ENCODE results near the gene HOXA10.

DNA sequence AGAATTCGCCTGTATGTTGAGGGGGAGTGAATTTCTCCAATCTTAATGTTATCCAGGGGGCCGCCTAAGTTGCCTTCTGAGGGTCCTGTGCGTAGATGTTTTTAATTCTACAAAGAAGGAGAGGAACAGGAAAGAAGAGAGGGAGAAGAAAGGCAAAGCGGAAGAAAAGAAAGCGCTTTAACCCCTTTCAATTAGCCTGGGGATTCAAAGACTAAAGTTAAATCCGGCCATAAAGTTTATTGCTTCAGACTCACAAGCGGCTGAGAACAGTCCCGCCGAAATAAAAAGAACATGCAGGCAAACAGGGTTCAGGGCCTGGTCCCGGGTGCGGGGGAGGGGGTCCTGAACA is 35.2 kb downstream of the HOXA10 start:
- TF ChIP-seq, protein P1, sequence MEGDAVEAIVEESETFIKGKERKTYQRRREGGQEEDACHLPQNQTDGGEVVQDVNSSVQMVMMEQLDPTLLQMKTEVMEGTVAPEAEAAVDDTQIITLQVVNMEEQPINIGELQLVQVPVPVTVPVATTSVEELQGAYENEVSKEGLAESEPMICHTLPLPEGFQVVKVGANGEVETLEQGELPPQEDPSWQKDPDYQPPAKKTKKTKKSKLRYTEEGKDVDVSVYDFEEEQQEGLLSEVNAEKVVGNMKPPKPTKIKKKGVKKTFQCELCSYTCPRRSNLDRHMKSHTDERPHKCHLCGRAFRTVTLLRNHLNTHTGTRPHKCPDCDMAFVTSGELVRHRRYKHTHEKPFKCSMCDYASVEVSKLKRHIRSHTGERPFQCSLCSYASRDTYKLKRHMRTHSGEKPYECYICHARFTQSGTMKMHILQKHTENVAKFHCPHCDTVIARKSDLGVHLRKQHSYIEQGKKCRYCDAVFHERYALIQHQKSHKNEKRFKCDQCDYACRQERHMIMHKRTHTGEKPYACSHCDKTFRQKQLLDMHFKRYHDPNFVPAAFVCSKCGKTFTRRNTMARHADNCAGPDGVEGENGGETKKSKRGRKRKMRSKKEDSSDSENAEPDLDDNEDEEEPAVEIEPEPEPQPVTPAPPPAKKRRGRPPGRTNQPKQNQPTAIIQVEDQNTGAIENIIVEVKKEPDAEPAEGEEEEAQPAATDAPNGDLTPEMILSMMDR (IDR thresholded peaks at IDR 0.05) = no peak
- TF ChIP-seq POLR2A (IDR thresholded peaks at IDR 0.05) (no peak), POLR2AphosphoS5 (IDR thresholded peaks at IDR 0.05) (no peak)

Data from breast epithelium (tissue), 3 donors.